Neural cell (in vitro differentiated cells): Measurements from ENCODE around the gene AVL9. TPM values are rescaled to one million over a fixed set of nuclear protein-coding genes. Genes with fewer than 3 reads are reported as not detected.
"Not testable (repeated sequence)": the region's sequence is repeated elsewhere in the genome, so short reads cannot be mapped to it uniquely, and the experiment has no call there.

Source experiments
- H2AFZ ChIP-seq: fragments of 200-600, 300-800 bp; sonication (generic), shearing (Covaris generic); 2 replicates; pipeline ENCODE4 v1.6.0; 2014; ENCODE audit warnings: low read depth, mild to moderate bottlenecking, antibody characterized with exemption, low read length, moderate library complexity
- H3F3A ChIP-seq: fragments of 200-600 bp; shearing (Covaris generic); 2 replicates; pipeline ENCODE4 v1.6.1; 2016; ENCODE audit warnings: mild to moderate bottlenecking, moderate library complexity, mixed read lengths, antibody characterized with exemption, low read length; ENCODE audit not compliant: insufficient read depth, poor library complexity, severe bottlenecking
- H3K27ac ChIP-seq: fragments of 200-600, 300-800 bp; sonication (generic), shearing (Covaris generic); 2 replicates; pipeline ENCODE4 v1.5.1; 2014; ENCODE audit warnings: mild to moderate bottlenecking, low read length, moderate library complexity
- H3K27me3 ChIP-seq: fragments of 300-800, 200-600 bp; sonication (generic), shearing (Covaris generic); 2 replicates; pipeline ENCODE4 v1.6.0; 2014; ENCODE audit warnings: mild to moderate bottlenecking, low read depth, low read length, moderate library complexity; ENCODE audit not compliant: insufficient read depth
- H3K36me3 ChIP-seq: fragments of 300-800, 200-600 bp; sonication (generic), shearing (Covaris generic); 2 replicates; pipeline ENCODE4 v1.5.1; 2014; ENCODE audit warnings: mild to moderate bottlenecking, antibody characterized with exemption, low read length, moderate library complexity; ENCODE audit not compliant: insufficient read depth
- H3K4me2 ChIP-seq: fragments of 300-800, 200-600 bp; sonication (generic), shearing (Covaris generic); 2 replicates; pipeline ENCODE4 v1.6.0; 2014; ENCODE audit warnings: mild to moderate bottlenecking, low read length
- H3K4me3 ChIP-seq: fragments of 300-800, 200-600 bp; sonication (generic), shearing (Covaris generic); 2 replicates; pipeline ENCODE4 v1.5.1; 2014; ENCODE audit warnings: mild to moderate bottlenecking, low read length, moderate library complexity
- H3K79me2 ChIP-seq: fragments of 200-600 bp; shearing (Covaris generic); replicated peaks from 2 replicates; pipeline ENCODE4 v1.6.0; 2014; ENCODE audit warnings: mild to moderate bottlenecking, low read length, moderate library complexity; ENCODE audit not compliant: insufficient read depth
- H3K9ac ChIP-seq: fragments of 300-800, 200-600 bp; sonication (generic), shearing (Covaris generic); 2 replicates; pipeline ENCODE4 v1.6.1; 2016; ENCODE audit warnings: mild to moderate bottlenecking, low read length, mixed read lengths
- H3K9me2 ChIP-seq: fragments of 200-600 bp; shearing (Covaris generic); 2 replicates; pipeline ENCODE4 v1.6.1; 2016; ENCODE audit warnings: mild to moderate bottlenecking, low read length, mixed read lengths; ENCODE audit not compliant: insufficient read depth
- H3K9me3 ChIP-seq: fragments of 200-600, 300-800 bp; sonication (generic), shearing (Covaris generic); 2 replicates; pipeline ENCODE4 v1.6.1; 2016; ENCODE audit warnings: mild to moderate bottlenecking, mixed run types, low read length, moderate library complexity, mixed read lengths
- H4K20me1 ChIP-seq: fragments of 200-600 bp; shearing (Covaris generic); 2 replicates; pipeline ENCODE4 v1.6.1; 2016; ENCODE audit warnings: mild to moderate bottlenecking, mixed run types; ENCODE audit not compliant: insufficient read depth
- EP300 ChIP-seq: fragments of 450-650 bp; conservative IDR thresholded peaks from 2 replicates; pipeline ENCODE4 v1.6.1; 2014; ENCODE audit warnings: antibody characterized with exemption, mild to moderate bottlenecking, moderate library complexity; ENCODE audit not compliant: poor library complexity, severe bottlenecking
- EZH2 ChIP-seq: fragments of 200-600, 300-800 bp; shearing (Covaris generic), sonication (generic); IDR thresholded peaks from 2 replicates; pipeline ENCODE4 v1.6.1; 2014; ENCODE audit warnings: antibody characterized with exemption, low read length, borderline replicate concordance, mild to moderate bottlenecking; ENCODE audit not compliant: insufficient read depth, poor library complexity, severe bottlenecking
- MXI1 ChIP-seq: fragments of 450-650 bp; conservative IDR thresholded peaks from 2 replicates; pipeline ENCODE4 v1.6.1; 2014; ENCODE audit warnings: antibody characterized with exemption, mild to moderate bottlenecking; ENCODE audit not compliant: poor library complexity, severe bottlenecking
- POLR2AphosphoS5 ChIP-seq: IDR thresholded peaks from 2 replicates; pipeline ENCODE4 v1.6.1; 2012
- RAD21 ChIP-seq: fragments of 450-650 bp; conservative IDR thresholded peaks from 2 replicates; pipeline ENCODE4 v1.6.1; 2014; ENCODE audit warnings: antibody characterized with exemption, mild to moderate bottlenecking, moderate library complexity
- SMC3 ChIP-seq: fragments of 450-650 bp; conservative IDR thresholded peaks from 2 replicates; pipeline ENCODE4 v1.6.1; 2014; ENCODE audit warnings: antibody characterized with exemption, mild to moderate bottlenecking, moderate library complexity; ENCODE audit not compliant: poor library complexity
- TAF1 ChIP-seq: IDR thresholded peaks from 2 replicates; pipeline ENCODE4 v1.6.1; 2012; ENCODE audit warnings: low read depth
- polyA plus RNA-seq: library from polyadenylated mRNA; depleted of rRNA; stranded (reverse); fragments of >200 nt; gene quantifications from 2 replicates; pipeline ENCODE4 v1.2.3, GENCODE V29; 2014
- TF ChIP-seq, protein P1 (sequence below): IDR thresholded peaks from 2 replicates; pipeline ENCODE4 v1.6.1; 2012; ENCODE audit warnings: borderline replicate concordance
- TF ChIP-seq, protein P2 (sequence below): fragments of 450-650 bp; IDR thresholded peaks from 2 replicates; pipeline ENCODE4 v1.5.1; 2014; ENCODE audit warnings: antibody characterized with exemption, mild to moderate bottlenecking, moderate library complexity; ENCODE audit not compliant: poor library complexity, severe bottlenecking

The AVL9 gene
- polyA plus RNA-seq, 1 donor from 2014 or later: 47.2 TPM

DNA sequence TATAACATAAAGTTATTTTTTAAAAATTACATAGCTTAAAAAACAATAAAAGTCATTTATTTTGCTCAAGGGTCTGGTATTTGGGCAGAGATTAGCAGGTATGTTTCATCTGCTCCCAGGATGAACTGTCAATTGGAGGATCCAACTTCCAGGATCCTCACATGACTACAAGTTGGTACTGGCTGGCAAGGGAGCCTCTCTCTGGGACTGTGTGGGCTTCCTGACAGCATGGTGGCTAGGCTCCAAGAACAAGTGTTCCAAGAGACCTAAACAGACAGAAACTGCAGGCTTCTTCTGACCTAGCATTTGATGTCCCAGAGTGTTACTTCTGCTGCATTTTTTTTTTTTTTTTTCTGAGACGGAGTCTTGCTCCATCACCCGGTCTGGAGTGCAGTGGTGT is 107.2 kb downstream of the AVL9 start:
- H3K79me2 ChIP-seq: no peaks in the 10 kb centered on the region
- H3K36me3 ChIP-seq: no peaks in the 10 kb centered on the region
- no peak overlapping the region for H2AFZ ChIP-seq
- TF ChIP-seq EP300 (no peak), RAD21 (no peak)
- TF ChIP-seq, protein P1, sequence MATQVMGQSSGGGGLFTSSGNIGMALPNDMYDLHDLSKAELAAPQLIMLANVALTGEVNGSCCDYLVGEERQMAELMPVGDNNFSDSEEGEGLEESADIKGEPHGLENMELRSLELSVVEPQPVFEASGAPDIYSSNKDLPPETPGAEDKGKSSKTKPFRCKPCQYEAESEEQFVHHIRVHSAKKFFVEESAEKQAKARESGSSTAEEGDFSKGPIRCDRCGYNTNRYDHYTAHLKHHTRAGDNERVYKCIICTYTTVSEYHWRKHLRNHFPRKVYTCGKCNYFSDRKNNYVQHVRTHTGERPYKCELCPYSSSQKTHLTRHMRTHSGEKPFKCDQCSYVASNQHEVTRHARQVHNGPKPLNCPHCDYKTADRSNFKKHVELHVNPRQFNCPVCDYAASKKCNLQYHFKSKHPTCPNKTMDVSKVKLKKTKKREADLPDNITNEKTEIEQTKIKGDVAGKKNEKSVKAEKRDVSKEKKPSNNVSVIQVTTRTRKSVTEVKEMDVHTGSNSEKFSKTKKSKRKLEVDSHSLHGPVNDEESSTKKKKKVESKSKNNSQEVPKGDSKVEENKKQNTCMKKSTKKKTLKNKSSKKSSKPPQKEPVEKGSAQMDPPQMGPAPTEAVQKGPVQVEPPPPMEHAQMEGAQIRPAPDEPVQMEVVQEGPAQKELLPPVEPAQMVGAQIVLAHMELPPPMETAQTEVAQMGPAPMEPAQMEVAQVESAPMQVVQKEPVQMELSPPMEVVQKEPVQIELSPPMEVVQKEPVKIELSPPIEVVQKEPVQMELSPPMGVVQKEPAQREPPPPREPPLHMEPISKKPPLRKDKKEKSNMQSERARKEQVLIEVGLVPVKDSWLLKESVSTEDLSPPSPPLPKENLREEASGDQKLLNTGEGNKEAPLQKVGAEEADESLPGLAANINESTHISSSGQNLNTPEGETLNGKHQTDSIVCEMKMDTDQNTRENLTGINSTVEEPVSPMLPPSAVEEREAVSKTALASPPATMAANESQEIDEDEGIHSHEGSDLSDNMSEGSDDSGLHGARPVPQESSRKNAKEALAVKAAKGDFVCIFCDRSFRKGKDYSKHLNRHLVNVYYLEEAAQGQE: no peak
- H3K9ac ChIP-seq: no peak overlapping the region
- no peaks in the 10 kb centered on the region for H3K9me2 ChIP-seq
- no peaks in the 10 kb centered on the region for H4K20me1 ChIP-seq
- H3K27ac ChIP-seq: no peak overlapping the region
- no peaks in the 10 kb centered on the region for H3K27me3 ChIP-seq
- no peaks in the 10 kb centered on the region for H3F3A ChIP-seq
- H3K4me3 ChIP-seq: no peak overlapping the region
- H3K9me3 ChIP-seq: no peaks in the 10 kb centered on the region
- no peak overlapping the region for H3K4me2 ChIP-seq

DNA sequence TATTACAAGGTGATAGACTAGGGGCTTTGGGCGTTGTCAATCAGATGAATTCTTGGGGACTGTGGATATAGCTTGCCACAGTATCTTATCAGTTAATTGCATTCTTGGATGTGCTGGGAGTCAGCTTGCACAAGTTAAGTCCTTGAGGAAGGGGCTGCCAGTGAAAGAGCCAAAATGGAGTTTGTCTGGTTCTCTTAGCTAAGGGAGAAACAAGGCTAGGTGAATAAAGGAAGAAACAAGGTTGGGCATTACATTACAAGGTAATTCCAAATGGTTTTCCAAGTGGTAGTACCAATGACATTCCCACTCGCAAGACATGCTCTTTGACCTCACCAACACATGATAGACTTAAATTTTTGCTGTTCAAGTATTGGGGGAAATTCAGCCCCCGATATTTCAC is 108.2 kb downstream of the AVL9 start:
- not testable (repeated sequence) for H3K4me2 ChIP-seq, H3K79me2 ChIP-seq, H3K9ac ChIP-seq, H3F3A ChIP-seq, H2AFZ ChIP-seq, H3K36me3 ChIP-seq, H4K20me1 ChIP-seq, H3K9me3 ChIP-seq, H3K27ac ChIP-seq, H3K4me3 ChIP-seq, H3K9me2 ChIP-seq, H3K27me3 ChIP-seq

DNA sequence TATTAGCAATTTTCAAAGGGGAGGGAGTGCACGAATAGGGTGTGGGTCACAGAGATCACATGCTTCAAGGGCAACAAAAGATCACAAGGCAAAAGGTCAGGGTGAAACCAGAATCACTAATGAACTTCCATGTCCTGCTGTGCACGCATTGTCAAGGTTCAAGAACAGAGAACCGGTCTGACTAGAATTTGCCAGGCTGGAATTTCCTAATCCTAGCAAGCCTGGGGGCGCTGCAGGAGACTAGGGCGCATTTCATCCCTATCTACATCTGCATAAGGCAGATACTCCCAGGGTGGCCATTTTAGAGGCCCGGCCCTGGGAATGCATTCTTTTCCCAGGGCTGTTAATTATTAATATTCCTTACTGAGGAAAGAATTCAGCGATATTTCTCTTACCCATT is 108.8 kb downstream of the AVL9 start:
- not testable (repeated sequence) for H3F3A ChIP-seq, H3K9ac ChIP-seq, H4K20me1 ChIP-seq, H3K9me3 ChIP-seq, H2AFZ ChIP-seq, H3K79me2 ChIP-seq, H3K4me2 ChIP-seq, H3K36me3 ChIP-seq, H3K27ac ChIP-seq, H3K9me2 ChIP-seq, H3K4me3 ChIP-seq, H3K27me3 ChIP-seq

DNA sequence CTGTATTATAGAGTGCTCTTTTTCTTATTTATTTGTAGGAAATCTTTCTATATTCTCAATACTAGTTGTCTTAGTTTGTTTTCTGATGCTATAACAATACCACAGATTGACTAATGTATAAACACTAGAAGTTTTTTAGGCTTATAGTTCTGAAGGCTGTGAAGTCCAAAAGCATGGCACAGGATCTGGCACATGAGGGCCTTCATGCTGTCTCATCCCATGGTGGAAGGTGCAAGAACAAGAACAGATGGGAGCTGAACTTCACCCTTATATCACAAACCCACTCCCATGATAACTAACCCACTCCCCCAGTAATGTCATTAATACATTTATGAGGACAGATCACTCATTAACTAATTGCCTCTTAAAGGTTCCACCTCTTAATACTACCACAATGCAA is 109.7 kb downstream of the AVL9 start:
- Histone ChIP-seq H3K9me2 (no peaks in the 10 kb centered on the region), H2AFZ (no peak overlapping the region), H3K4me2 (no peak overlapping the region), H3F3A (no peaks in the 10 kb centered on the region), H3K9ac (no peak overlapping the region), H3K27ac (no peak overlapping the region), H3K9me3 (no peaks in the 10 kb centered on the region), H3K27me3 (no peaks in the 10 kb centered on the region), H4K20me1 (no peaks in the 10 kb centered on the region), H3K79me2 (no peaks in the 10 kb centered on the region), H3K4me3 (no peak overlapping the region), H3K36me3 (no peaks in the 10 kb centered on the region)
- TF ChIP-seq MXI1 (no peak), TAF1 (no peak), POLR2AphosphoS5 (no peak), RAD21 (no peak), EZH2 (no peak), EP300 (no peak), SMC3 (no peak)
- TF ChIP-seq, protein P1: no peak
- TF ChIP-seq, protein P2, sequence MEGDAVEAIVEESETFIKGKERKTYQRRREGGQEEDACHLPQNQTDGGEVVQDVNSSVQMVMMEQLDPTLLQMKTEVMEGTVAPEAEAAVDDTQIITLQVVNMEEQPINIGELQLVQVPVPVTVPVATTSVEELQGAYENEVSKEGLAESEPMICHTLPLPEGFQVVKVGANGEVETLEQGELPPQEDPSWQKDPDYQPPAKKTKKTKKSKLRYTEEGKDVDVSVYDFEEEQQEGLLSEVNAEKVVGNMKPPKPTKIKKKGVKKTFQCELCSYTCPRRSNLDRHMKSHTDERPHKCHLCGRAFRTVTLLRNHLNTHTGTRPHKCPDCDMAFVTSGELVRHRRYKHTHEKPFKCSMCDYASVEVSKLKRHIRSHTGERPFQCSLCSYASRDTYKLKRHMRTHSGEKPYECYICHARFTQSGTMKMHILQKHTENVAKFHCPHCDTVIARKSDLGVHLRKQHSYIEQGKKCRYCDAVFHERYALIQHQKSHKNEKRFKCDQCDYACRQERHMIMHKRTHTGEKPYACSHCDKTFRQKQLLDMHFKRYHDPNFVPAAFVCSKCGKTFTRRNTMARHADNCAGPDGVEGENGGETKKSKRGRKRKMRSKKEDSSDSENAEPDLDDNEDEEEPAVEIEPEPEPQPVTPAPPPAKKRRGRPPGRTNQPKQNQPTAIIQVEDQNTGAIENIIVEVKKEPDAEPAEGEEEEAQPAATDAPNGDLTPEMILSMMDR: no peak
